ENCODE results near the gene ASPRV1. TPM values are rescaled to one million over a fixed set of nuclear protein-coding genes. Genes with fewer than 3 reads are reported as not detected.

The ASPRV1 gene
- total and polyA plus RNA-seq, 2 experiments from 2014 or later, result 0.73 TPM; not detected in 1

DNA sequence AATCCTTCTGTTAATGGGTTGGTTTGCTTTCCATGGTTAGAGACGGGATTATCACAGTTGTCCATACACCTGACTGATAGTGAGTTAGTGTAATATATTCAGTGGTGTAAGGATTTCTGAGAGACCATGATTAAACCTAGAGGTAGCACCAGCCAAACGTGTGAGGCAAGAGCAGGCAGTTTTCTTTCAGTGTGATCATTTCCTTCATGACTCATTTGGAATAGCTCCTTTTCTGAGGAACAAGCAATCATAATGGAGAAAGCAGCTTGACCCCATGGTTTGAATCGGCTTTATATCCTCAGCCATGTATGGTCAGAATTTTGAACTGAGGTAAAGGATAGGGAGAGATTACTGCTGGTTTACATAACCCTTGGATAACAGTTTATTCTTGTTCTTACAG is 43.6 kb downstream of the ASPRV1 start:
- TF ChIP-seq, protein P1, sequence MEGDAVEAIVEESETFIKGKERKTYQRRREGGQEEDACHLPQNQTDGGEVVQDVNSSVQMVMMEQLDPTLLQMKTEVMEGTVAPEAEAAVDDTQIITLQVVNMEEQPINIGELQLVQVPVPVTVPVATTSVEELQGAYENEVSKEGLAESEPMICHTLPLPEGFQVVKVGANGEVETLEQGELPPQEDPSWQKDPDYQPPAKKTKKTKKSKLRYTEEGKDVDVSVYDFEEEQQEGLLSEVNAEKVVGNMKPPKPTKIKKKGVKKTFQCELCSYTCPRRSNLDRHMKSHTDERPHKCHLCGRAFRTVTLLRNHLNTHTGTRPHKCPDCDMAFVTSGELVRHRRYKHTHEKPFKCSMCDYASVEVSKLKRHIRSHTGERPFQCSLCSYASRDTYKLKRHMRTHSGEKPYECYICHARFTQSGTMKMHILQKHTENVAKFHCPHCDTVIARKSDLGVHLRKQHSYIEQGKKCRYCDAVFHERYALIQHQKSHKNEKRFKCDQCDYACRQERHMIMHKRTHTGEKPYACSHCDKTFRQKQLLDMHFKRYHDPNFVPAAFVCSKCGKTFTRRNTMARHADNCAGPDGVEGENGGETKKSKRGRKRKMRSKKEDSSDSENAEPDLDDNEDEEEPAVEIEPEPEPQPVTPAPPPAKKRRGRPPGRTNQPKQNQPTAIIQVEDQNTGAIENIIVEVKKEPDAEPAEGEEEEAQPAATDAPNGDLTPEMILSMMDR (IDR thresholded peaks at IDR 0.05; ENCODE audit: poor library complexity), result no peak
- TF ChIP-seq EZH2 (IDR thresholded peaks at IDR 0.05; ENCODE audit: borderline replicate concordance) (no peak), EZH2phosphoT487 (IDR thresholded peaks at IDR 0.05; ENCODE audit: low read depth, severe bottlenecking, unreplicated experiment) (no peak)
- Histone ChIP-seq H3K9me3 (ENCODE audit: low read depth) (no peaks in the 10 kb centered on the region), H3K27me3 (no peaks in the 10 kb centered on the region), H3K4me2 (peak overlapping the region; percentile 83), H3K36me3 (replicated peaks; ENCODE audit: insufficient read depth, low read depth) (no peaks in the 10 kb centered on the region), H3K9me2 (replicated peaks; ENCODE audit: insufficient read depth) (no peaks in the 10 kb centered on the region), H3K79me2 (peaks cover 46% of the 10 kb centered on the region), H4K20me1 (ENCODE audit: insufficient read depth, poor library complexity, severe bottlenecking) (no peaks in the 10 kb centered on the region), H3K27ac (peak overlapping the region; percentile 86), H2AFZ (no peak overlapping the region), H3K4me1 (ENCODE audit: insufficient read depth) (peaks cover 18% of the 10 kb centered on the region), H3K4me3 (no peak overlapping the region)
- WGBS (ENCODE audit: low lambda C conversion rate, missing lambda C conversion rate), result 63% methylated on average over 3 of the region's 3 CpGs
- DNase-seq (ENCODE audit: low spot score), result peak; percentile 42

- H2AFZ ChIP-seq, result no peak overlapping the region
- WGBS (ENCODE audit: low lambda C conversion rate, missing lambda C conversion rate), result 33% methylated on average over 2 of the region's 2 CpGs
- H3K4me2 ChIP-seq, result peak overlapping the region; percentile 83
- TF ChIP-seq, protein P1 (IDR thresholded peaks at IDR 0.05; ENCODE audit: poor library complexity), result no peak
- no peak for TF ChIP-seq EZH2phosphoT487 (IDR thresholded peaks at IDR 0.05; ENCODE audit: low read depth, severe bottlenecking, unreplicated experiment)
- TF ChIP-seq EZH2 (IDR thresholded peaks at IDR 0.05; ENCODE audit: borderline replicate concordance), result no peak
- DNase-seq (ENCODE audit: low spot score), result no peak
- H3K4me3 ChIP-seq, result peak overlapping the region; percentile 67
- H4K20me1 ChIP-seq (ENCODE audit: insufficient read depth, poor library complexity, severe bottlenecking), result no peaks in the 10 kb centered on the region
- H3K27ac ChIP-seq, result peak overlapping the region; percentile 86
- H3K9me3 ChIP-seq (ENCODE audit: low read depth), result no peaks in the 10 kb centered on the region
- H3K79me2 ChIP-seq, result peaks cover 45% of the 10 kb centered on the region
- no peaks in the 10 kb centered on the region for H3K9me2 ChIP-seq (replicated peaks; ENCODE audit: insufficient read depth)
- peaks cover 18% of the 10 kb centered on the region for H3K4me1 ChIP-seq (ENCODE audit: insufficient read depth)
- H3K27me3 ChIP-seq, result no peaks in the 10 kb centered on the region
- no peaks in the 10 kb centered on the region for H3K36me3 ChIP-seq (replicated peaks; ENCODE audit: insufficient read depth, low read depth)
These were observed 45.3 kb downstream of the ASPRV1 start for GRCh38 chr2:69916106-69916505.

- H3K27me3 ChIP-seq, result no peaks in the 10 kb centered on the region
- H3K36me3 ChIP-seq (replicated peaks; ENCODE audit: insufficient read depth, low read depth), result no peaks in the 10 kb centered on the region
- H3K4me3 ChIP-seq, result peak within 1 kb of the TSS; percentile 67
- no peaks in the 10 kb centered on the region for H3K9me2 ChIP-seq (replicated peaks; ENCODE audit: insufficient read depth)
- H3K27ac ChIP-seq, result peak within 1 kb of the TSS; percentile 94
- peak within 1 kb of the TSS; percentile 83 for H3K4me2 ChIP-seq
- DNase-seq (ENCODE audit: low spot score), result peak; percentile 48
- H3K79me2 ChIP-seq, result peaks cover 44% of the 10 kb centered on the region
- no peaks in the 10 kb centered on the region for H4K20me1 ChIP-seq (ENCODE audit: insufficient read depth, poor library complexity, severe bottlenecking)
- peaks cover 18% of the 10 kb centered on the region for H3K4me1 ChIP-seq (ENCODE audit: insufficient read depth)
- whole genome bisulfite sequencing (ENCODE audit: low lambda C conversion rate, missing lambda C conversion rate), result 2% methylated on average over 61 of the region's 81 CpGs
- peak within 1 kb of the TSS; percentile 2 for H2AFZ ChIP-seq
- no peaks in the 10 kb centered on the region for H3K9me3 ChIP-seq (ENCODE audit: low read depth)
- TF ChIP-seq EZH2phosphoT487 (IDR thresholded peaks at IDR 0.05; ENCODE audit: low read depth, severe bottlenecking, unreplicated experiment) (no peak), EZH2 (IDR thresholded peaks at IDR 0.05; ENCODE audit: borderline replicate concordance) (no peak)
- TF ChIP-seq, protein P1 (IDR thresholded peaks at IDR 0.05; ENCODE audit: poor library complexity), result no peak
These were observed 46.2 kb downstream of the ASPRV1 start, which contains the start of gene MXD1 for GRCh38 chr2:69914950-69915945. Gene MXD1, plus strand, starts transcription at chr2:69915109. Its CDS starts 222 bp downstream, at chr2:69915331.
